ENCODE results near the gene FCN1.

- TF ChIP-seq, protein P1, sequence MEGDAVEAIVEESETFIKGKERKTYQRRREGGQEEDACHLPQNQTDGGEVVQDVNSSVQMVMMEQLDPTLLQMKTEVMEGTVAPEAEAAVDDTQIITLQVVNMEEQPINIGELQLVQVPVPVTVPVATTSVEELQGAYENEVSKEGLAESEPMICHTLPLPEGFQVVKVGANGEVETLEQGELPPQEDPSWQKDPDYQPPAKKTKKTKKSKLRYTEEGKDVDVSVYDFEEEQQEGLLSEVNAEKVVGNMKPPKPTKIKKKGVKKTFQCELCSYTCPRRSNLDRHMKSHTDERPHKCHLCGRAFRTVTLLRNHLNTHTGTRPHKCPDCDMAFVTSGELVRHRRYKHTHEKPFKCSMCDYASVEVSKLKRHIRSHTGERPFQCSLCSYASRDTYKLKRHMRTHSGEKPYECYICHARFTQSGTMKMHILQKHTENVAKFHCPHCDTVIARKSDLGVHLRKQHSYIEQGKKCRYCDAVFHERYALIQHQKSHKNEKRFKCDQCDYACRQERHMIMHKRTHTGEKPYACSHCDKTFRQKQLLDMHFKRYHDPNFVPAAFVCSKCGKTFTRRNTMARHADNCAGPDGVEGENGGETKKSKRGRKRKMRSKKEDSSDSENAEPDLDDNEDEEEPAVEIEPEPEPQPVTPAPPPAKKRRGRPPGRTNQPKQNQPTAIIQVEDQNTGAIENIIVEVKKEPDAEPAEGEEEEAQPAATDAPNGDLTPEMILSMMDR (IDR thresholded peaks at IDR 0.05), result no peak
- TF ChIP-seq POLR2A (IDR thresholded peaks at IDR 0.05) (no peak), POLR2AphosphoS5 (IDR thresholded peaks at IDR 0.05) (no peak), EP300 (IDR thresholded peaks at IDR 0.05; ENCODE audit: low read depth) (no peak)
These were observed 24.8 kb downstream of the FCN1 start for GRCh38 chr9:134892820-134893420.
